ENCODE data around the gene C1R. TPM values are rescaled to one million over a fixed set of nuclear protein-coding genes. Genes with fewer than 3 reads are reported as not detected.
"Not testable (repeated sequence)": the region's sequence is repeated elsewhere in the genome, so short reads cannot be mapped to it uniquely, and the experiment has no call there.

Gene C1R
- total RNA-seq, 1 donor from 2014 or later, result 367 TPM

- Histone ChIP-seq H3K36me3 (peaks cover 16% of the 10 kb centered on the region), H3K4me3 (peak overlapping the region; percentile 77), H3K9me3 (no peaks in the 10 kb centered on the region), H3K27me3 (no peaks in the 10 kb centered on the region), H3K27ac (peak overlapping the region; percentile 98), H3K4me1 (peaks cover 26% of the 10 kb centered on the region)
- ATAC-seq, result peak; percentile 93
- peak; percentile 94 for DNase-seq
- intact Hi-C loops (cut with DNase I), result loop anchor here (10.0 kb wide), 1 partner anchor 163 kb away; the partner anchor contains the start of genes C12orf57 and RNU7-1
- TF ChIP-seq, protein P1, sequence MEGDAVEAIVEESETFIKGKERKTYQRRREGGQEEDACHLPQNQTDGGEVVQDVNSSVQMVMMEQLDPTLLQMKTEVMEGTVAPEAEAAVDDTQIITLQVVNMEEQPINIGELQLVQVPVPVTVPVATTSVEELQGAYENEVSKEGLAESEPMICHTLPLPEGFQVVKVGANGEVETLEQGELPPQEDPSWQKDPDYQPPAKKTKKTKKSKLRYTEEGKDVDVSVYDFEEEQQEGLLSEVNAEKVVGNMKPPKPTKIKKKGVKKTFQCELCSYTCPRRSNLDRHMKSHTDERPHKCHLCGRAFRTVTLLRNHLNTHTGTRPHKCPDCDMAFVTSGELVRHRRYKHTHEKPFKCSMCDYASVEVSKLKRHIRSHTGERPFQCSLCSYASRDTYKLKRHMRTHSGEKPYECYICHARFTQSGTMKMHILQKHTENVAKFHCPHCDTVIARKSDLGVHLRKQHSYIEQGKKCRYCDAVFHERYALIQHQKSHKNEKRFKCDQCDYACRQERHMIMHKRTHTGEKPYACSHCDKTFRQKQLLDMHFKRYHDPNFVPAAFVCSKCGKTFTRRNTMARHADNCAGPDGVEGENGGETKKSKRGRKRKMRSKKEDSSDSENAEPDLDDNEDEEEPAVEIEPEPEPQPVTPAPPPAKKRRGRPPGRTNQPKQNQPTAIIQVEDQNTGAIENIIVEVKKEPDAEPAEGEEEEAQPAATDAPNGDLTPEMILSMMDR (IDR thresholded peaks at IDR 0.05), result no peak
Measured at GRCh38 chr12:7108003-7108795, 16.0 kb upstream of the C1R start.

- no peaks in the 10 kb centered on the region for H3K9me3 ChIP-seq
- intact Hi-C loops (cut with DNase I), result loop anchor here (10.0 kb wide), 1 partner anchor 163 kb away; the partner anchor contains the start of genes C12orf57 and RNU7-1
- no peak for DNase-seq
- ATAC-seq, result peak; percentile 19
- peak overlapping the region; percentile 98 for H3K27ac ChIP-seq
- H3K36me3 ChIP-seq, result peaks cover 20% of the 10 kb centered on the region
- H3K4me3 ChIP-seq, result peak overlapping the region; percentile 77
- H3K27me3 ChIP-seq, result no peaks in the 10 kb centered on the region
- TF ChIP-seq, protein P1 (IDR thresholded peaks at IDR 0.05), result no peak
- H3K4me1 ChIP-seq, result peaks cover 21% of the 10 kb centered on the region
Measured at GRCh38 chr12:7107636-7108002, 15.4 kb upstream of the C1R start.

GRCh38 chr12:7107181-7107580, 14.9 kb upstream of the C1R start:
- intact Hi-C loops (cut with DNase I), result loop anchor here (10.0 kb wide), 1 partner anchor 162 kb away; the partner anchor contains the start of genes C12orf57 and RNU7-1
- DNase-seq, result peak; percentile 4
- H3K4me1 ChIP-seq, result peaks cover 16% of the 10 kb centered on the region
- H3K27ac ChIP-seq, result peak overlapping the region; percentile 98
- H3K4me3 ChIP-seq, result peak overlapping the region; percentile 77
- H3K9me3 ChIP-seq, ATAC-seq, H3K27me3 ChIP-seq: not testable (repeated sequence)
- peaks cover 24% of the 10 kb centered on the region for H3K36me3 ChIP-seq

DNA sequence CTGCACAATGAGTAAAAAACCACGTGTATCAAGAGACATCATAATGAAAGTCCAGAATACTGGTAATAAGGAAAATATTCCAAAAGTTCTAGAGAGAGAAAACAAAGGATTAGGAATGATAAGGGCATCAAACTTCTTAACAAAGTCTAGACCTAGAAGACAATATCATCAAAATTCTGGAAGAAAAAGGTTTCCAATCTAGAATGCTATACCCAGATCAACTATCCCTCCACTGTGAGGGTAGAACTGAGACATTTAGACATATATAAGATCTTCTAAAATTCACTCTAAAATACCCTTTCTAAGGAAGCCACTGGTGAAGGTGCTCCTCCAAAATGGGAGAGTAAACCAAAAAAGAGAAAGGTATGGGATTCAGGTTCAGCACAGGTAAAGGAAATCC, 13.8 kb upstream of the C1R start:
- no peak overlapping the region for H3K4me3 ChIP-seq
- no peak overlapping the region for H3K27ac ChIP-seq
- peaks cover 30% of the 10 kb centered on the region for H3K36me3 ChIP-seq
- no peaks in the 10 kb centered on the region for H3K9me3 ChIP-seq
- intact Hi-C loops (cut with DNase I), result loop anchor here (10.0 kb wide), 1 partner anchor 161 kb away; the partner anchor contains the start of genes C12orf57 and RNU7-1
- H3K4me1 ChIP-seq, result peaks cover 16% of the 10 kb centered on the region
- H3K27me3 ChIP-seq, result no peaks in the 10 kb centered on the region
- DNase-seq (no peak), ATAC-seq (no peak)
- TF ChIP-seq, protein P1 (IDR thresholded peaks at IDR 0.05), result no peak

- H3K4me1 ChIP-seq, result peaks cover 8% of the 10 kb centered on the region
- peaks cover 47% of the 10 kb centered on the region for H3K36me3 ChIP-seq
- TF ChIP-seq, protein P1 (IDR thresholded peaks at IDR 0.05), result no peak
- ATAC-seq (no peak), DNase-seq (no peak)
- no peaks in the 10 kb centered on the region for H3K27me3 ChIP-seq
- no peak overlapping the region for H3K4me3 ChIP-seq
- intact Hi-C loops (cut with DNase I), result loop anchor here (10.0 kb wide), 1 partner anchor 159 kb away; the partner anchor contains the start of genes C12orf57 and RNU7-1
- no peak overlapping the region for H3K27ac ChIP-seq
- no peaks in the 10 kb centered on the region for H3K9me3 ChIP-seq
Measured at GRCh38 chr12:7103837-7104584, 11.8 kb upstream of the C1R start.
